HG02943 (cell line): Measurements from ENCODE around the gene LDLRAD4.

Source experiments
- ATAC-seq: cut with Tn5 transposase; IDR thresholded peaks from one replicate; pipeline ENCODE4 v1.9.1; 2021; ENCODE audit warnings: mild to moderate bottlenecking, low read depth, moderate library complexity; ENCODE audit not compliant: unreplicated experiment

LDLRAD4 gene

GRCh38 chr18:13452388-13452811 lies 233.8 kb downstream of the LDLRAD4 start:
- no peak for ATAC-seq

GRCh38 chr18:13452871-13453680 lies 234.5 kb downstream of the LDLRAD4 start:
- ATAC-seq, result no peak

GRCh38 chr18:13453714-13454113 lies 235.2 kb downstream of the LDLRAD4 start:
- no peak for ATAC-seq

- ATAC-seq, result no peak
These were observed 236.0 kb downstream of the LDLRAD4 start for GRCh38 chr18:13454363-13455150.

GRCh38 chr18:13455471-13455870 lies 236.9 kb downstream of the LDLRAD4 start:
- peak; percentile 25 for ATAC-seq

GRCh38 chr18:13455960-13456481 lies 237.5 kb downstream of the LDLRAD4 start:
- peak; percentile 59 for ATAC-seq

GRCh38 chr18:13456736-13457271 lies 238.2 kb downstream of the LDLRAD4 start:
- ATAC-seq, result no peak

- no peak for ATAC-seq
These were observed 238.8 kb downstream of the LDLRAD4 start for GRCh38 chr18:13457327-13457726.

- ATAC-seq, result no peak
These were observed 242.4 kb downstream of the LDLRAD4 start for GRCh38 chr18:13460946-13461345.

- ATAC-seq, result no peak
These were observed 242.9 kb downstream of the LDLRAD4 start for GRCh38 chr18:13461469-13461868.

- ATAC-seq, result no peak
These were observed 243.4 kb downstream of the LDLRAD4 start for GRCh38 chr18:13461936-13462335.

- no peak for ATAC-seq
These were observed 244.1 kb downstream of the LDLRAD4 start for GRCh38 chr18:13462686-13463085.

- no peak for ATAC-seq
These were observed 245.1 kb downstream of the LDLRAD4 start for GRCh38 chr18:13463526-13464210.

GRCh38 chr18:13464432-13465123 lies 246.0 kb downstream of the LDLRAD4 start:
- ATAC-seq, result peak; percentile 90

- ATAC-seq, result peak; percentile 39
These were observed 246.5 kb downstream of the LDLRAD4 start for GRCh38 chr18:13465124-13465446.

- peak; percentile 7 for ATAC-seq
These were observed 246.9 kb downstream of the LDLRAD4 start for GRCh38 chr18:13465476-13465875.

GRCh38 chr18:13470516-13471197 lies 252.1 kb downstream of the LDLRAD4 start:
- no peak for ATAC-seq

GRCh38 chr18:13471198-13471845 lies 252.8 kb downstream of the LDLRAD4 start:
- no peak for ATAC-seq
